ENCODE measurements around the gene ZNF609. TPM values are rescaled to one million over a fixed set of nuclear protein-coding genes. Genes with fewer than 3 reads are reported as not detected.
"Not testable (repeated sequence)": the region's sequence is repeated elsewhere in the genome, so short reads cannot be mapped to it uniquely, and the experiment has no call there.

Gene ZNF609
- total RNA-seq, 1 donor: 41.5 TPM

DNA sequence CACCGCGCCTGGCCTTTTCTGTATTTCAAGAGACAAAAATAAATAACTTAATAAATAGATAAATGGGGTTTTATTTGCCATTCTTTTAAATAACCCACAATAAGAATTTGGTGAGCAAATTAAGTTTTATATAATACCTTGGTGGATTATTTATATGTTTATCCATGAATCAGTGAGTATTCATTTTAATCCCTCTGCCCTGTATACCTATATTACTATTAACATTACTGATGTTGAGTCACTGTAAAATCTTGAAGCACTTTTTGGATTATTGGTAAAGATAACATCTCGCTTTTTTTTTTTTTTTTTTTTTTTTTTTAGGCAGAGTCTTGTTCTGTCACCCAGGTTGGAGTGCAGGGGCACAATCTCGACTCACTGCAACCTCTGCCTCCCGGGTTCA is 154.1 kb downstream of the ZNF609 start:
- no peak for DNase-seq (ENCODE audit: low read depth in 2 of 3, low spot score in 2 of 3)

DNA sequence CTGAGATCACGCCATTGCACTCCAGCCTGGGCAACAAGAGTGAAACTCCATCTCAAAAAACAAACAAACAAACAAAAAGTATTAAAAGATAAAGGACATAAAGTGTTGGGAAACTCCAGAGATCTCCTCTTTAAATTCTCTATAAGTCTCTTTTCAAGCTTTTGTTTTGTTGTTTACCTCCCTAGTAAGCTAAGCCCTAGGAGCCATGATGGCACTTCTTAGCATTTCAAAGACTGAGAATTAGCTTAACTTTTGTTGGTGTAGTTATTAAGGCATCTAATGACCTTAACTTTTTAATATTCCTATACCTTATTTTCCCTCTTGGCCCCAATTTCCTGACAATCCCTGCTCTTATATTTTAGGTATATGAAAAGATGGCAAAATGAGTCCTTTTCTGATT is 157.3 kb downstream of the ZNF609 start:
- DNase-seq (ENCODE audit: low read depth in 2 of 3, low spot score in 2 of 3): no peak

- no peak for DNase-seq (ENCODE audit: low read depth in 2 of 3, low spot score in 2 of 3)
Measured at GRCh38 chr15:64618138-64618537, 157.8 kb downstream of the ZNF609 start.

DNA sequence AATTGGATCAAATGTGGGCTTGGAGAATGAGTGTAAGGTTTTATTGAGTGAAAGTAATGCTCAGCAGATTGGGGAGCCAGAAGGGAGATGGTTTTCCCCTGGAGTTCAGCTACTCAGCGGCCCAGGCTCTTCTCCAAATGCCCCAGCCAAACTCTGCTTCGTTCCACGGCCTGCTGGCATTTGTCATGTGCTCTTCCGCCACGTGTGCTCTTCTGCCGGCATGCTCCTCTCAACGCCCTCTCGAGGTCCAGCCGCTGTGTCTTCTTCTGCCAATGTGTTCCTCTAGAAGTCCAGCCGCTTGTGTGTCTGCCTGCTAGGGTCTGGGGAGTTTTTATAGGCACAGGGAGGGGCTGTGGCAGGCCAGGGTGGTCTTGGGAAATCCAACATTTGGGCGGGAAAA is 158.2 kb downstream of the ZNF609 start:
- no peak for DNase-seq (ENCODE audit: low read depth in 2 of 3, low spot score in 2 of 3)

DNA sequence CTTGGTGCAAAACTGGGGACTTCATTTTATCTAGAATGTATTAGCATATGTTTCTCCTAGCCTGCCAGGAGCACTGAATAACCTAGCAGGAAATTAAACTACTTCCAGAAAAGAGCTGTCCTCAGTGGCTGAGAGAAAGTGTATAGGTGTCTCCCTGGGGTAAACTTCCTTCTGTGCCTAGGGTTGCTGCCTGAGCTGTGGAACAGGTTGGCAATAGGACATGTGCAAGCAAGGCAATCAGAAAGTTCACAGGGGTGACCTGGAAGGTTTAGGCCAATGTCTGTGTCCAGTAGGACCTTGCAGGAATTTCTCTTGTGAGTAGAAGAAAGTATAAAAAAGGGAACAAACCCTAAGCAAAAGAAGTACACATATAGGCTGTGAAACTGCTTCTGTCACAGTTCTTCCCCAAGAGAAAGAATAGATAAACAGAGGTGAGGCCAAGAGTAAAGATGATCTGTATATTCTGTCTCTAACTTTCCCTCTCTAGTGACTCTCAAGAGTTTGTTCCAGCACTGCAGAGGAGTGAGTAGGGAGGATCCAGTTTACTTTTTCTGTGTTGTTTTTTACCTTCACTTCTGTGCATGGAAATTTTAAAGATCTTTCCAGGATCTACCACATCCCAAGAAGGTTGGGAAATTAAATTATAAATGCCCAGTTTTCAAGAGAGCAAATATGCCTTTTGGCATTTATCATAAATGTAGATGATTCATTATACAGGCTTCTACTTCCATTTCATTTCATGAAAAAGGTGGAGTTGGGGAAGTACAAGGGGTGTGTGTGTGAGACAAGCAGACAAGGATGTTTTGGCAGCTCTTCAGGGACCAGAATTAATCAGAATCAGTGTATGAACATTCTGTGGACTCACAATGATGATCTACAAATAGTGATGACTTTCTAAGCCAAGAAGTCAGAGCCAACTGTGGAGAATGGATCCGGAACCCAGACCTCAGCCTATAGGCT is 159.8 kb downstream of the ZNF609 start:
- no peak for DNase-seq (ENCODE audit: low read depth in 2 of 3, low spot score in 2 of 3)

GRCh38 chr15:64621056-64621455 is 160.7 kb downstream of the ZNF609 start:
- DNase-seq (ENCODE audit: low read depth in 2 of 3, low spot score in 2 of 3): no peak

DNA sequence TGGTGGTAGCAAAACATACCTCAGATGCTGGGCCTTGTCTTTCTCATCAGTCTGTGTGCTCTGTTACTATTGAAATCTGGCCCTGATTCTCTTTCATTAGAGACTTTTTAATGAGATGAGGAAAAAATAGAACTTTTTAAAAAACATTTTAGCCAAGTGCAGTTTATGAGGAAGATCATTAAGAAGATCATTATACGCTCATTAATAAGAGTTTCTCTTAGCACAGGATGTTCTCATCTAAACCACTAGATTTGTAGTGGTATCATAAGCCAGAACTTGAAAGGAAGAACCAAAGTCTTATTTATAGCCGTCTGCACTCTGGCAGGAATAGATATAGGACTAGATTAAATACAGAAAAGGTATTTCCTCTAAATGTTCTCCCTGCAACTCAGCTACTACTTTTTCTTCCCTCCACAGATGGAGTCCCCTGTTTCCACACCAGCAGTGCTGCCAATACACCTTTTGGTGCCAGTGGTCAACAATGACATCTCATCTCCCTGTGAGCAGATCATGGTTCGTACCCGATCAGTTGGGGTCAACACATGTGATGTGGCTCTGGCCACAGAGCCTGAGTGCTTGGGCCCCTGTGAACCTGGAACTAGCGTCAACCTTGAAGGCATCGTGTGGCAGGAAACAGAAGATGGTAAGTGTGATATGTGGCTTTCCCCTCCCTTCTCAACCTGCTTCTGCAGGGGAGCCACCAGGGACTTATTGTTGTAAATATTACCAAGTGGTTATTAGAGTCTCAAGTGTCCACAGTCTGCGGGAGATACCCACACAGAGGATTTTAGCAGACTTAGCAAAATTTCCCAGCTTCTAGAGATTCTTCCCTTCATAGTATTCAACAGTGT is 162.3 kb downstream of the ZNF609 start:
- peak; percentile 29 to 79 (median 51) for DNase-seq (ENCODE audit: low read depth in 2 of 3, low spot score in 2 of 3)

- DNase-seq (ENCODE audit: low read depth in 2 of 3, low spot score in 2 of 3): no peak
Measured at GRCh38 chr15:64623347-64623996, 163.1 kb downstream of the ZNF609 start.

GRCh38 chr15:64624242-64624641 is 163.9 kb downstream of the ZNF609 start:
- no peak for DNase-seq (ENCODE audit: low read depth in 2 of 3, low spot score in 2 of 3)

DNA sequence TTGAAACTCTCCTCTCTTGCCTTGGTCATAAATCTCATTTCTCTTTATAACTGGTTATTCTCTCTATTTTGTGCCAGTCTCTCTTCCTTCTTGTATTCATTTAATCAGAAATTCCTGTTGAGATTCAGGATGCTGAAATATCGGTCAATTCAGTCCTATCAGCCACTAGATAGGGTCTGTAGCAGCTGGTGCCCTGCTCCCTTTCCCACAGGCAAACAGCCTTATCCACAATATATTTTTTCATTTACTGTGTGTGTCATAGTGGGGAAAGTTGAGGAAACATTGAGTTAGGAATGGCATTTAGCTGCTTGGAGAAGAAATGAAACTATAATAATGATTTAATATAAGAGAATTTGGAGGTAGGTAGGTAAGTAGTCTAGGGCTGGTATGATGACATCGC is 168.7 kb downstream of the ZNF609 start:
- DNase-seq (ENCODE audit: low read depth in 2 of 3, low spot score in 2 of 3): no peak

DNA sequence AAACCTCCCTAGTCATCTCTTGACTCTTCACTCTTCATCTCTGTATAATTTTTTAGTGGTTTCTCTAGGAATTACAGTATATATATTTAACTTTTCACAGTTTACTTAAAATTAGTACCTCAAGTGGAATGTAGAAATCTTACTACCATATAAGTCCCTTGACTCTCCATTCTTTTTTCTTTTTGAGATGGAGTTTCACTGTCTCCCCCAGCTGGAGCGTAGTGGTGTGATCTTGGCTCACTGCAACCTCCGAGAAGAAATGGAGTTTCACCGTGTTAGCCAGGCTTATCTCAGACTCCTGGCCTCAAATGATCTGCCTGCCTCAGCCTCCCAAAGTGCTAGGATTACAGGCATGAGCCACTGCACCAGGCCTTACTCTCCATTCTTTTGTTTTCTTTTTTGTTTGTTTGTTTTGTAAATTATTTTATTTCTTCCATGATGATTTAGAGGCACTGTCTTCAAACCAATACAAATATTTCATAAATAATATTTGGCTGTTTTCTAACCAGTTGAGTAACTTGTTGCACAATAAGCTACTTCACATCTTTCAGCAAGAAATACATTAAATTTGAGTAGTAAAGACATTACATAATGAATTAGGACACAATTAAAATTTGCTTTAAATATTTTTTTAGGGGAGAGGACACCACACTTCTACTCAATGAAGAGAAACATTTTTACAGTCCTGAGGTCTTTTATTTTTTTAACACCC is 170.2 kb downstream of the ZNF609 start:
- DNase-seq (ENCODE audit: low read depth in 2 of 3, low spot score in 2 of 3): no peak

DNA sequence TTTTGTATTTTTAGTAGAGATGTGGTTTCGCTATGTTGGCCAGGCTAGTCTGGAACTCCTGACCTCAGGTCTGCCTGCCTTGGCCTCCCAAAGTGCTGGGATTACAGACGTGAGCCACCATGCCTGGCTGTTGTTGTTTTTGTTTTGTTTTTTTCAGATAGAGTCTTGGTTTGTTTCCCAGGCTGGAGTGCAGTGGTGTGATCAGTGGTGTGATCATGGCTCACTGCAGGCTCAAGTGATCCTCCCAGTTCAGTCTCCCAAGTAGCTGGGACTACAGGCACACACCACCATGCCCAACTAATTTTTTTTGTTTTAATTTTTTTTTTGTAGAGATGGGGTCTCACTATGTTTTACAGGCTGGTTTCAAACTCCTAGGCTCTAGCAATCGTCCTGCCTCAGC is 172.3 kb downstream of the ZNF609 start:
- DNase-seq (ENCODE audit: low read depth in 2 of 3, low spot score in 2 of 3): not testable (repeated sequence)

DNA sequence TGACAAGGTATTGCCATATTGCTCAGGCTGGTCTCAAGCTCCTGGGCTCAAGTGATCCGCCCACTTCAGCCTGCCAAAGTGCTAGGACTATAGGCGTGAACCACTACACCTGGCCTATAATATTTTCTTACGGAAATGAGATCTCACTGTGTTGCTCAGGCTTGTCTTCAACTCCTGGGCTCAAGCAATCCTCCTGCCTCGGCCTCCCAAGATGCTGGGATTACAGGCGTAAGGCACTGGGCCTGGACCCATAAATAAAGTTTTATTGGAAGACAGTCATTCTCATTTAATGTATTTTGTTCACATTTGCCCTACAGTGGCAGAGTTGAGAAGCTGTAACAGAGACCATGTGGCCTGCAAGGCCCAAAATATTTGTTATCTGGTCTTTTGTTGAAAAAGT is 173.0 kb downstream of the ZNF609 start:
- no peak for DNase-seq (ENCODE audit: low read depth in 2 of 3, low spot score in 2 of 3)

DNA sequence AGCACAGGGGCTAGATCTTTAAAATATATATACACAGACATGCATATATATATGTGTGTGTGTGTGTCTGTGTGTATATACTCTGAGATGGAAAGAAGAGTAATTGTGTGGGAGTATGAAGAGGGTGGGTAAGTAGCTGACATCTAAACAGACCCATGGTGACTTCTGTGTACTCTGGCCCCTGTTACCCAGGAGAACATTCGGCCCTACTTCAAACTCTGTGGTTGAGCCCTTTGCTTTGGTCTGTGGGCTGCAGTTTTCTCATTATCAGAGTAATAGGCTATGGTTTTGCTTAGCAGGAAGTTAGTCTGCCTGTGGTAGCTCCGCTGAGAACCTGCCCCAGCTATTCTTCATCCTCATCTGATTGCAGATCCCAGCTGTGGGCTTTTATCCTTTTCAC is 173.6 kb downstream of the ZNF609 start:
- DNase-seq (ENCODE audit: low read depth in 2 of 3, low spot score in 2 of 3): peak in 2 of 3 donors; percentile 61 to 81

DNA sequence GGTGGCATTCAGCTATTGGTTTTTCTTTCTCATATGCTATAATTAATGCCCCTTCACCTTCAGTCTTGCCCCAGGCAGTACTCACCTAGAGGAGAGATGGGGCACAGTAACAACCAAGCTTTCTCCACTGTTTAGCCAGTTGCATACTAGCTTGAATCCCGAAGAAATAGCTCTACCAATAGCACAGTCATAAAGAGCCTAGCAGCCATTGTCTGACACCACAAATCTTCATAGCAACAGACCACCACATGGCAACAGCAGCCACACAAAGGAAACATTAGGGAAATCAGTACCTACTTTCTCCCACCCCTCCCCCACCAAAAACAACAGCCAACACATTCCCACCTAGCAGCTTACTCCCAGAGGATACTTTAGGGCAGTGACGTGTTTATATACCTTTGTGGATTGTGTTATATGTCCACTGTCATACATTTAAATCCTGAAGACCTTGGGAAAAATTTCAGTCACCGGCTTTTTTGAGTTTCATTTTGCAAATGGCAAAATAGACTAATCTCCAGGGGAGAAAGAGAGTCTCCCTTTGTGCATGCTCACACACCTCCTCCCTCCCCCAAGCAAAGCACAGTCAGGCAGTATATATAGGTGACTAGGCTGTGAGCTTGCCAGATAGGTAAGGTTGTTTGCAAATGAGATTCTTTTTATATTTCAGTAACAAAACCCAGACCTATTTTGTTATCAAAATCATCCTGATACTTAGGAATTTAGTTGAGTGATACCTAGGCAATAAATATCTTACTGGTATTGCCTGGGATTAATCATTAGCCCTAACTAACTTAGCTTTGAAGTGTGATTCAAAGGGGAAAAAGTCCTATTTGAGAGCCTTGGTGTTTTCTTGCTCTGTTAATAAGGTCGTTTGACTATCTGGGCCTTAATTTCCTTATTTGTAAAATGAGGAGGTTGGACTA is 174.5 kb downstream of the ZNF609 start:
- DNase-seq (ENCODE audit: low read depth in 2 of 3, low spot score in 2 of 3): peak in 2 of 3 donors; percentile 37 to 41

DNA sequence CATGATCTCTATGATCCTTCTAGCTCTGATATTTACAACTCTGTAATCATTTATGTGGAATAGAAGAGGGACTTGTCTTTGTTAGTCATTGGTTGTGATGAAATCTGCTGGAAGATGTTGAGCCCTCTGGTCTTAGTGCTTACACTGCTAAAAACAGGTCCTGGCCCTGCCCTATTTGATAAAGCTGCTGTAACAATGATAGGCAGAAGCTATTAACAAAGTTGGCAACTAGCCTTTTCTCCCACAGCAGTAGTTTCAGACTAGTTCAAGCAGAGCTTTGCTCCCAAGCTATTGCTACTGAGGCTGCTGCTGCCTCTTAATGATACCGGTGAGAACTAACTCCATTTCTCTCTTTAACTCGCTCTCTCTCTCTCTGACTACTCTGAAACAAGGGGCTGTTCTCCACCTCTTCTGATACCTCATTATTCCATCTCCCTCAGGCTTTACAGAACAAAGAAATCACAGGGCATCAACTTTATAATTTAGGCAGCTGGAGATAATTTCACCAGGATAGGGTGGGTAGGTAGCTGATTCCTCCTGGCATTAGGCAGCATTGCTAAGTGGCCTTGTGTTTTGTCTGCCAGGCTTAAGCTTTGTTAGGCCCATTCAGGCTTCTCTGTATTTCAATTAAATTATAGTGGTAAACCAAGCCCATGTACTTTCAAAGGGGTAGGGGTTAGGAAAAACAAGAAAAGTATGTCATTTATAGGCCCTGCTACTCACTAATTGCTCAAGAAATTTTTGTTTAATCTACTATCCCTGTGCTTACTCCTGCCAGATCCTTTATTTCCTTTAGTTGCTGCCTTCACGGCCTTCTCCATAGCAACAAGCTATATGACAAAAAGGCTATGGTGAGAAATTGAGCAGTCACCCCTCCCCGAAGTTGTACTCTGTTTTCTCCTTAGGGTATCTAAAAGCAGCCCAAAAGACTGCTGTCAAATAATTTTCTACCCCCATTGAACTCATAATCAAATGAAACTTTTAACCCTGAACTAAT is 175.4 kb downstream of the ZNF609 start:
- DNase-seq (ENCODE audit: low read depth in 2 of 3, low spot score in 2 of 3): no peak

GRCh38 chr15:64636556-64636955 is 176.2 kb downstream of the ZNF609 start:
- no peak for DNase-seq (ENCODE audit: low read depth in 2 of 3, low spot score in 2 of 3)

DNA sequence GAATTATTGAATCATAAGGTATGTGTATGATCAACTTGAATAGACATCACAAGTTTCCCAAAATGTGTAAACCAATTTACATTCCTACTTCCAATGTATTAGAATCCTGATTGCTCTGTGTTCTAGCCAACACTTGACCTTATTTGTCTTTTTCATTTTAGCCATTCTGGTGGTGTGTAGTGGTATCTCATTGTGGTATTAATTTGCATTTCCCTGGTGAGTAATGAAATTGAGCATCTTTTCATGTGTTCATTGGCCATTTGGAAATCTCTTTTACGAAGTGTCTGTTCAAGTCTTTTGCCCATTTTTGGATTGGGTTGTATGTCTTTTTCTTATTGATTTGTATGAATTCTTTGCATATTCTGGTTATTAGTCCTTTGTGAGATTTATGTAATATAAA is 177.0 kb downstream of the ZNF609 start:
- no peak for DNase-seq (ENCODE audit: low read depth in 2 of 3, low spot score in 2 of 3)
